Activated naive CD4-positive, alpha-beta T cell (primary cell): Measurements from ENCODE around the gene ELP6.
"Not testable (repeated sequence)": the region's sequence is repeated elsewhere in the genome, so short reads cannot be mapped to it uniquely, and the experiment has no call there.

ENCODE experiments used
- DNase-seq, 4 experiments: peaks; one replicate each; lab custom pipeline; 2025; lab: John Stamatoyannopoulos, UW

ELP6 gene

DNA sequence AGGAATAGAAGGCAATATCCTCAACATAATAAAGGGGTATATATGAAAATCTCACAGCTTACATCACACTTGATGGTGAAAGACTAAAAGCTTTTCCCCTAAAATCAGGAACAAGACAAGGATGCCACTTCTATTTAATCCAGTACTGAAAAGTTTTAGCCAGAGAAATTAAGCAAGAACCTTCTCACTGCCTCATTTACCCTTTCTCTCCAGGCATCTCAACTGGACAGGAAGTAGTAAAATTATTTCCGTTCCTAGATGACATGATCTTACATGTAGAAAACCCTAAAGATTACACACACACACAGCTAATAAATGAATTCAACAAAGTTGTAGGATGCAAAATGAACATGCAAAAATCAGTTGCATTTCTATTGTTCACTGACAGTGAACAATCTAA is 48.9 kb downstream of the ELP6 start:
- no peak for DNase-seq

DNA sequence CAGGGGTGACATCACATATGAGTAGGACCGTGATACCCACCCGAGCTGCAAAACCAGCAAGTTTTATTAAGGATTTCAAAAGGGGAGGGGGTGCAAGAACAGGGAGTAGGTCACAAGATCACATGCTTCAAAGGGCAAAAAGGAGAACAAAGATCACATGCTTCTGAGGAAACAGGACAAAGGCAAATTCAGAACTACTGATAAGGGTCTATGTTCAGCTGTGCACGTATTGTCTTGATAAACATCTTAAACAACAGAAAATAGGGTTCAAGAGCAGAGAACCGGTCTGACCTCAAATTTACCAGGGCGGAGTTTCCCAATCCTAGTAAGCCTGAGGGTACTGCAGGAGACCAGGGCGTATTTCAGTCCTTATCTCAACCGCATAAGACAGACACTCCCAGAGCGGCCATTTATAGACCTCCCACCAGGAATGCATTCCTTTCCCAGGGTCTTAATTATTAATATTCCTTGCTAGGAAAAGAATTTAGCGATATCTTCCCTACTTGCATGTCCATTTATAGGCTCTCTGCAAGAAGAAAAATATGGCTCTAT is 53.9 kb downstream of the ELP6 start:
- DNase-seq = not testable (repeated sequence)

- DNase-seq = no peak
Observed at GRCh38 chr3:47456984-47457383, 56.5 kb downstream of the ELP6 start.

- no peak for DNase-seq
Observed at GRCh38 chr3:47455806-47456452, 57.6 kb downstream of the ELP6 start.

DNA sequence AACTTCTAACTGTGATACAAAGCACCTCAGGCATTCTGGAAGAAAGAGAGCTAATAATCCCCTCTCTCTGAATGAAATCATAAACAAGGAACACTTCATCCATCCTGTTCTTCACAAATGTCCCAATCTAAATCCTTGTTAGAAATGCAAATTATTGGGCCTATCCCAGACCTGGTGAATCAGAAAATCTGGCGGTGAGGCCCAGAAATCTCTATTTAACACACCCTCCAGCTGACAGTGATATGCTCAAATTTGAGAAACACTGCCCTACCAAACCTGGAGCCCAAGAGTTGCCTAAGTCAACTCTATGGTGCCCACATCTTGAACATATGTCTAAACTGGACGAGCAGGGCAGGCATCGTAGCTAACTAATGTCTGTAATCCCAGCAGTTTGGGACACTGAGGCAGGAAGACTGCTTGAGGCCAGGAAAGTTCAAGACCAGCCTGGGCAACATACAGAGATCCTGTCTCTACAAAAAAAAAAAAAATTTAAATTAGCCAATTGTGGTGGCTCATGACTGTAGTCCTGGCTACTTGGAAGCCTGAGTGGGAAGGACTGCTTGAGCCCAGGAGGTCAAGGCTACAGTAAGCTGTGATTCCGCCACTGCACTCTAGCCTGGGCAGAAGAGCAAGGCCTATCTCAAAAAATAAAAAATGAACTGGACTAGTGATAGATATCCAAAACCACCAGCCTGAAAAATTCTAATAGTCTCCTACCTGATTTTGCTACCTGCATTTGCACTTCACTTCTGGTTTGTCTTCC is 60.9 kb downstream of the ELP6 start:
- no peak for DNase-seq
